GM12878 (cell line): Measurements from ENCODE around the gene HYDIN.

Experiments
- ASH2L ChIP-seq: fragments of 300-600, 200-600 bp; sonication (generic); IDR thresholded peaks from 2 replicates; pipeline ENCODE4 v1.6.1; 2017; ENCODE audit warnings: low read depth, mild to moderate bottlenecking, borderline replicate concordance
- FOXM1 ChIP-seq: IDR thresholded peaks from 2 replicates; pipeline ENCODE4 v1.6.1; 2012; ENCODE audit warnings: low read depth, mild to moderate bottlenecking, inconsistent platforms, low read length, moderate library complexity
- NFYB ChIP-seq: IDR thresholded peaks from 2 replicates; pipeline ENCODE4 v1.6.1; 2011; ENCODE audit warnings: low read depth, mild to moderate bottlenecking, low read length, improper control_type of control experiment, moderate library complexity; ENCODE audit not compliant: insufficient read depth
- NR2F1 ChIP-seq: fragments of 450-650 bp; conservative IDR thresholded peaks from 2 replicates; pipeline ENCODE4 v1.6.1; 2017; ENCODE audit warnings: mild to moderate bottlenecking
- RCOR1 ChIP-seq: conservative IDR thresholded peaks from 2 replicates; pipeline ENCODE4 v1.6.1; 2012; ENCODE audit warnings: low read depth, low read length, improper control_type of control experiment
- SREBF2 ChIP-seq: IDR thresholded peaks from 2 replicates; pipeline ENCODE4 v1.6.1; 2012; ENCODE audit warnings: mild to moderate bottlenecking, low read length

DNA sequence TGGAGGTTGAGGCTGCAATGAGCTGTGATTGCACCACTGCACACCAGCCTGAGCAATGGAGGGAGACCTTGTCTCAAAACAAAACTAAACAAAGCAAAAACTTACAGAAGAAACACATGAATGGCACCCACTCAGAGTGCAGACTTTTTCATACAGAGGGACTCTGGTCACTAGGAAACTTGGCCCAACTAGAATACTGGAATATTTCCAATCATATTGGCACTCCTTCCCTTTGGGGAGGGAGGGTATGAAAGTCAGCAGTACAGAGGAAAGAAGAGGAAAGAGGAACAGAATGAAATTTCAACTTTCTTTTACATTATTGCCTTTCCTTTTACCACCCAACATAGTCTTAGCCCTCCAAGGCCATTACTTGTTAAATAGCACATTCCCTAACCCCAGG is 30.5 kb upstream of the HYDIN start:
- TF ChIP-seq NR2F1: no peak
- no peak for TF ChIP-seq RCOR1
- TF ChIP-seq NFYB: no peak
- no peak for TF ChIP-seq ASH2L
- no peak for TF ChIP-seq SREBF2
- TF ChIP-seq FOXM1: no peak
